HepG2 (cell line): ENCODE measurements around the gene PRR19. TPM values are rescaled to one million over a fixed set of nuclear protein-coding genes. Genes with fewer than 3 reads are reported as not detected.

Source experiments
- ARHGAP35 ChIP-seq: sonication (generic); formaldehyde crosslinking; IDR thresholded peaks from 2 replicates; pipeline ENCODE4 v1.9.0; 2022; ENCODE audit warnings: mild to moderate bottlenecking, inconsistent platforms, moderate library complexity, missing genetic modification reagents, borderline replicate concordance
- ARNT2 ChIP-seq: sonication (generic); formaldehyde crosslinking; IDR thresholded peaks from 2 replicates; pipeline ENCODE4 v1.8.0; 2022; ENCODE audit warnings: mild to moderate bottlenecking, low read depth, missing genetic modification reagents, moderate library complexity
- BORCS8-MEF2B ChIP-seq: sonication (generic); formaldehyde crosslinking; IDR thresholded peaks from 2 replicates; pipeline ENCODE4 v1.8.0; 2022; ENCODE audit warnings: mild to moderate bottlenecking, missing genetic modification reagents
- BRD4 ChIP-seq: sonication (generic); formaldehyde crosslinking; IDR thresholded peaks from 2 replicates; pipeline ENCODE4 v1.4.0; 2020; ENCODE audit warnings: missing genetic modification reagents
- HDAC2 ChIP-seq: sonication (generic); formaldehyde crosslinking; IDR thresholded peaks from 2 replicates; pipeline ENCODE4 v1.4.0; 2020; ENCODE audit warnings: missing genetic modification reagents
- ISX ChIP-seq: sonication (generic); formaldehyde crosslinking; conservative IDR thresholded peaks from 2 replicates; pipeline ENCODE4 v1.5.0; 2020; ENCODE audit warnings: missing genetic modification reagents
- NR2C2 ChIP-seq: sonication (generic); formaldehyde crosslinking; IDR thresholded peaks from 2 replicates; pipeline ENCODE4 v1.4.0; 2020; ENCODE audit warnings: missing genetic modification reagents, mild to moderate bottlenecking, moderate library complexity, borderline replicate concordance
- NR2F1 ChIP-seq, 2 experiments: fragments of 450-650 bp in 1 of 2; formaldehyde crosslinking in 1 of 2; IDR thresholded peaks; 2 replicates each; pipeline versions ENCODE4 v1.5.0 to v1.6.1; 2016 to 2020; ENCODE audit warnings: mild to moderate bottlenecking in 1 of 2, missing compliant biosample characterization in 1 of 2, missing genetic modification reagents in 1 of 2, moderate library complexity in 1 of 2
- RBM22 ChIP-seq: fragments of 200-400 bp; formaldehyde crosslinking; optimal IDR thresholded peaks from 2 replicates; pipeline ENCODE3; 2017; ENCODE audit warnings: mild to moderate bottlenecking, low read length, moderate library complexity
- U2AF1 ChIP-seq: fragments of 200-400 bp; formaldehyde crosslinking; optimal IDR thresholded peaks from 2 replicates; pipeline ENCODE3; 2017; ENCODE audit warnings: mild to moderate bottlenecking, low read depth, low read length
- ZNF281 ChIP-seq: sonication (generic); formaldehyde crosslinking; IDR thresholded peaks from 2 replicates; pipeline ENCODE4 v1.4.0; 2020; ENCODE audit warnings: missing genetic modification reagents, borderline replicate concordance
- ZNF484 ChIP-seq: sonication (generic); formaldehyde crosslinking; IDR thresholded peaks from 2 replicates; pipeline ENCODE4 v1.5.1; 2020; ENCODE audit warnings: mild to moderate bottlenecking, low read depth, missing genetic modification reagents, borderline replicate concordance
- ZNF512B ChIP-seq: sonication (generic); formaldehyde crosslinking; IDR thresholded peaks from 2 replicates; pipeline ENCODE4 v1.5.1; 2020; ENCODE audit warnings: missing genetic modification reagents, mild to moderate bottlenecking, borderline replicate concordance
- ZNF652 ChIP-seq: IDR thresholded peaks from 2 replicates; pipeline ENCODE4 v1.6.1; 2016; ENCODE audit warnings: low read depth, borderline replicate concordance
- ZNF672 ChIP-seq: sonication (generic); formaldehyde crosslinking; IDR thresholded peaks from 2 replicates; pipeline ENCODE4 v1.8.1; 2022; ENCODE audit warnings: missing genetic modification reagents
- polyA plus RNA-seq, 8 experiments: library from polyadenylated mRNA; depleted of rRNA in 3 of 8; stranded (reverse) in 7 of 8; unstranded in 1 of 8; fragments of >200 nt; fragmentation: Illumina TruSeq in 4 of 8; extraction: Trizol in 4 of 8; gene quantifications; 2 replicates each; pipeline versions ENCODE4 v1.2.1 to v1.2.3, GENCODE V29; 2011 to 2016; ENCODE audit warnings: low read depth in 4 of 8, missing spikeins in 1 of 8, mixed read lengths in 1 of 8; ENCODE audit not compliant: insufficient read depth in 1 of 8
- total RNA-seq, 5 experiments: library from RNA; depleted of rRNA; stranded (reverse); fragments of >200 nt; fragmentation: Illumina TruSeq; extraction: Trizol; gene quantifications; 2 replicates each; pipeline ENCODE4 v1.2.3, GENCODE V29; 2016; ENCODE audit warnings: low read depth in 1 of 5
- TF ChIP-seq, protein P1 (sequence below): fragments of 450-650 bp; IDR thresholded peaks from 2 replicates; pipeline ENCODE4 v1.6.1; 2017
- TF ChIP-seq, protein P2 (sequence below): sonication (generic); formaldehyde crosslinking; IDR thresholded peaks from 2 replicates; pipeline ENCODE4 v1.4.0; 2020; ENCODE audit warnings: missing genetic modification reagents
- TF ChIP-seq, protein P3 (sequence below): sonication (generic); formaldehyde crosslinking; conservative IDR thresholded peaks from 2 replicates; pipeline ENCODE4 v1.4.0; 2020; ENCODE audit warnings: missing genetic modification reagents

PRR19 gene
- total and polyA plus RNA-seq, 2 of the 13 experiments (the other 11 are each of a cell fraction or from before 2014, with no cell fraction given): 0.21 to 0.33 TPM

- TF ChIP-seq ZNF484 (CRISPR knock-in tag): no peak
- no peak for TF ChIP-seq ZNF652 (CRISPR knock-in tag)
- TF ChIP-seq, protein P1, sequence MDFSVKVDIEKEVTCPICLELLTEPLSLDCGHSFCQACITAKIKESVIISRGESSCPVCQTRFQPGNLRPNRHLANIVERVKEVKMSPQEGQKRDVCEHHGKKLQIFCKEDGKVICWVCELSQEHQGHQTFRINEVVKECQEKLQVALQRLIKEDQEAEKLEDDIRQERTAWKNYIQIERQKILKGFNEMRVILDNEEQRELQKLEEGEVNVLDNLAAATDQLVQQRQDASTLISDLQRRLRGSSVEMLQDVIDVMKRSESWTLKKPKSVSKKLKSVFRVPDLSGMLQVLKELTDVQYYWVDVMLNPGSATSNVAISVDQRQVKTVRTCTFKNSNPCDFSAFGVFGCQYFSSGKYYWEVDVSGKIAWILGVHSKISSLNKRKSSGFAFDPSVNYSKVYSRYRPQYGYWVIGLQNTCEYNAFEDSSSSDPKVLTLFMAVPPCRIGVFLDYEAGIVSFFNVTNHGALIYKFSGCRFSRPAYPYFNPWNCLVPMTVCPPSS: no peak
- TF ChIP-seq ZNF512B (CRISPR knock-in tag): no peak
- no peak for TF ChIP-seq ZNF672 (CRISPR knock-in tag)
- no peak for TF ChIP-seq NR2F1 (CRISPR knock-in tag; IDR thresholded peaks at IDR 0.05)
- no peak for TF ChIP-seq RBM22
- TF ChIP-seq ARNT2 (CRISPR knock-in tag): no peak
- no peak for TF ChIP-seq ISX (CRISPR knock-in tag)
- no peak for TF ChIP-seq HDAC2 (CRISPR knock-in tag)
- no peak for TF ChIP-seq BORCS8-MEF2B (CRISPR knock-in tag)
- TF ChIP-seq BRD4: no peak
- peak; percentile 70; the same call in 1 of the 2 replicates for TF ChIP-seq NR2C2
- TF ChIP-seq, protein P2, sequence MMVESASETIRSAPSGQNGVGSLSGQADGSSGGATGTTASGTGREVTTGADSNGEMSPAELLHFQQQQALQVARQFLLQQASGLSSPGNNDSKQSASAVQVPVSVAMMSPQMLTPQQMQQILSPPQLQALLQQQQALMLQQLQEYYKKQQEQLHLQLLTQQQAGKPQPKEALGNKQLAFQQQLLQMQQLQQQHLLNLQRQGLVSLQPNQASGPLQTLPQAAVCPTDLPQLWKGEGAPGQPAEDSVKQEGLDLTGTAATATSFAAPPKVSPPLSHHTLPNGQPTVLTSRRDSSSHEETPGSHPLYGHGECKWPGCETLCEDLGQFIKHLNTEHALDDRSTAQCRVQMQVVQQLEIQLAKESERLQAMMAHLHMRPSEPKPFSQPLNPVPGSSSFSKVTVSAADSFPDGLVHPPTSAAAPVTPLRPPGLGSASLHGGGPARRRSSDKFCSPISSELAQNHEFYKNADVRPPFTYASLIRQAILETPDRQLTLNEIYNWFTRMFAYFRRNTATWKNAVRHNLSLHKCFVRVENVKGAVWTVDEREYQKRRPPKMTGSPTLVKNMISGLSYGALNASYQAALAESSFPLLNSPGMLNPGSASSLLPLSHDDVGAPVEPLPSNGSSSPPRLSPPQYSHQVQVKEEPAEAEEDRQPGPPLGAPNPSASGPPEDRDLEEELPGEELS (CRISPR knock-in tag): no peak
- no peak for TF ChIP-seq ARHGAP35 (CRISPR knock-in tag)
- no peak for TF ChIP-seq ZNF281
- TF ChIP-seq U2AF1: no peak
- TF ChIP-seq, protein P3, sequence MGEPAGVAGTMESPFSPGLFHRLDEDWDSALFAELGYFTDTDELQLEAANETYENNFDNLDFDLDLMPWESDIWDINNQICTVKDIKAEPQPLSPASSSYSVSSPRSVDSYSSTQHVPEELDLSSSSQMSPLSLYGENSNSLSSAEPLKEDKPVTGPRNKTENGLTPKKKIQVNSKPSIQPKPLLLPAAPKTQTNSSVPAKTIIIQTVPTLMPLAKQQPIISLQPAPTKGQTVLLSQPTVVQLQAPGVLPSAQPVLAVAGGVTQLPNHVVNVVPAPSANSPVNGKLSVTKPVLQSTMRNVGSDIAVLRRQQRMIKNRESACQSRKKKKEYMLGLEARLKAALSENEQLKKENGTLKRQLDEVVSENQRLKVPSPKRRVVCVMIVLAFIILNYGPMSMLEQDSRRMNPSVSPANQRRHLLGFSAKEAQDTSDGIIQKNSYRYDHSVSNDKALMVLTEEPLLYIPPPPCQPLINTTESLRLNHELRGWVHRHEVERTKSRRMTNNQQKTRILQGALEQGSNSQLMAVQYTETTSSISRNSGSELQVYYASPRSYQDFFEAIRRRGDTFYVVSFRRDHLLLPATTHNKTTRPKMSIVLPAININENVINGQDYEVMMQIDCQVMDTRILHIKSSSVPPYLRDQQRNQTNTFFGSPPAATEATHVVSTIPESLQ (CRISPR knock-in tag): no peak
These were observed 33.0 kb upstream of the PRR19 start, which contains the start of gene CIC (continued) for GRCh38 chr19:42268704-42269477.
